AG08395 (cell line): Measurements from ENCODE around the gene GFER.
A peak's percentile ranks its signal among the peaks of the same experiment; 100 is the strongest.
"Not testable (repeated sequence)": the region's sequence is repeated elsewhere in the genome, so short reads cannot be mapped to it uniquely, and the experiment has no call there.

Experiments
- DNase-seq: peaks from one replicate; pipeline ENCODE4 v3.0.0; 2012; ENCODE audit warnings: mixed read lengths, low spot score

Gene GFER

DNA sequence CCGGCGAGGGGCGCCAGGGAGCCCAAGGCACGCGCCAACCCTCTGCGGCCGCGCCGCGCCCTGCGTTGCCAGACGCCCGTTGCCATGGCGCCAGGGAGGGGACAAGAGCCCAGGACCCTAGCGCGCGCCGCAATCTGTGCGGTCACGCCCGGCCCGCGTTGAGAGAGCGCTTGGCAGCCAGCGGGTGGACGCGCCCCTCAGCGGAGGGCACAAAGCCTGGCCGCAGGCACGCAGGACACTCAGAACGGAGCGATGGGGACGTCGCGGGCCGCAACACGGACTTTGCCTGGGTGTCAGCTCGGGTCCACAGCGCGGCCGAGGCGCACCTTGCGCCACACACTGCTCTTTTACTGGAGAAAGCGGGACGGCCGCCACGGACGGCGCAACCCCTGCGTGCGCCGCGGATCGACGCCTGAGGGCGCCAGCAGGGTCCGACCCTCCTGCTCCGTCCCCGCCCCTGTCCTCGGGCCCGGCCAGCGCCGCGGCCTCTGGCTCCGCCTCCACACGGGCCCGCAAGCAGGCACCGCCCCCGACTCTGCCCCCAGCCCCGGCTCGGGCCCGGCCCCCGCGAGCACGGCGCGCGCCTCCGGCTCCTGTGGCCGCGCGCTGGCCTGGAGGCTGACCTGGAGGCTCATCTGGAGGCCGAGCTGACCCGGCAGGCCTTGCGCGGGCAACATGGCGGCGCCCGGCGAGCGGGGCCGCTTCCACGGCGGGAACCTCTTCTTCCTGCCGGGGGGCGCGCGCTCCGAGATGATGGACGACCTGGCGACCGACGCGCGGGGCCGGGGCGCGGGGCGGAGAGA, at the start of gene GFER:
Gene GFER, plus strand, starts transcription at position 650 of the 803 bp plus-strand sequence. Its CDS starts 26 bp downstream, at position 676.
- DNase-seq = peak; percentile 98

- no peak for DNase-seq
These were observed 47.0 kb upstream of the GFER start for GRCh38 chr16:1936945-1937479.

DNA sequence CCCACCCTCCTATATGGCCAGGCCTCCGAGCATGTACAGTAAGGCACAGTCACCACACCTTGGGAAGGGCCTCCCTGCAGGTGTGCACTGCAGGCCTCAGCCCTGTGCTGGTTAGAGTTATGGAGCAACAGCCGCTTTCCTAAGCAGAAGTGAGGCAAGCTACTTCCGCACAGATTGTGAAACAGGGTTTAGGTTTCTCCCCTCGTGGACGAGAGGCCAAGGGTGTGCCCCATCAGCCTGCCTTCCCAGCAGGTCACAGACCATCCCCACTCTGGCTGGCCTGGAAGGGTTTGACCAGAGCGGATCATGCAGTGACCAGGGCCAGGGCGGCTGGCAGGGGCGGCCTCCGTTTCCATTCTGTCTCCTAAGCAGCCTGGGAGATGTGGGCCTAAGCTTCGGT, 45.7 kb upstream of the GFER start:
- no peak for DNase-seq

DNA sequence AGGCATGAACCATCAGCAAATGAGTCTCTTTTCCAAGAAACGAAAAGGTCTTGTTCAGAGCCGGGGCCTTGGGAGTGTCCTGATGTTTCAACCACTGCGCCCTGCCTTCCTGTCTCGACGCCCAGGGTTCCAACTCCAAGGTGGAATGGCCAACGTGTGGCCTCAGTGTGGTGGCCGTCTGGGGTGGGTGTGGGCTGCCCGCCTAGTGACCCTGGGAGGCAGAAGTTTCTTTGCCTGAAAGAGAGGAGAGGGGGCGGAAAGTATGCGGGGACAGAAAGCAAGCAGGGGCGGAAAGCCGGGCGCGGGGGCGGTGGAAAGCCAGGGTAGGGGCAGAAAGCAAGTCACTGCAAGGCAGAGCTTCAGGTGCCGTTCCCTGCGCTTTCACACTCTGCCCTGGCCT, 45.1 kb upstream of the GFER start:
- no peak for DNase-seq

DNA sequence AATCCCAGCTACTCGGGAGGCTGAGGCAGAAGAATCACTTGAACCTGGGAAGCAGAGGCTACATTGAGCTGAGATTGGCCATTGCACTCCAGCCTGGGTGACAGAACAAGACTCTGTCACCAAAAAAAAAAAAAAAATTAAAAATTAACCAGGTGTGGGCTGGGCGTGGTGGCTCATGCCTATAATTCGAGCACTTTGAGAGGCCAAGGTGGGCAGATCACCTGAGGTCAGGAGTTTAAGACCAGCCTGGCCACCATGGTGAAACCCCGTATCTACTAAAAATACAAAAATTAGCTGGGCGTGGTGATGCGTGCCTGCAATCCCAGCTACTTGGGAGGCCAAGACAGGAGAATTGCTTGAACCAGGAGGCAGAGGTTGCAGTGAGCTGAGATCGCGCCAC, 44.2 kb upstream of the GFER start:
- not testable (repeated sequence) for DNase-seq

- DNase-seq = no peak
These were observed 43.5 kb upstream of the GFER start for GRCh38 chr16:1940273-1941161.

DNA sequence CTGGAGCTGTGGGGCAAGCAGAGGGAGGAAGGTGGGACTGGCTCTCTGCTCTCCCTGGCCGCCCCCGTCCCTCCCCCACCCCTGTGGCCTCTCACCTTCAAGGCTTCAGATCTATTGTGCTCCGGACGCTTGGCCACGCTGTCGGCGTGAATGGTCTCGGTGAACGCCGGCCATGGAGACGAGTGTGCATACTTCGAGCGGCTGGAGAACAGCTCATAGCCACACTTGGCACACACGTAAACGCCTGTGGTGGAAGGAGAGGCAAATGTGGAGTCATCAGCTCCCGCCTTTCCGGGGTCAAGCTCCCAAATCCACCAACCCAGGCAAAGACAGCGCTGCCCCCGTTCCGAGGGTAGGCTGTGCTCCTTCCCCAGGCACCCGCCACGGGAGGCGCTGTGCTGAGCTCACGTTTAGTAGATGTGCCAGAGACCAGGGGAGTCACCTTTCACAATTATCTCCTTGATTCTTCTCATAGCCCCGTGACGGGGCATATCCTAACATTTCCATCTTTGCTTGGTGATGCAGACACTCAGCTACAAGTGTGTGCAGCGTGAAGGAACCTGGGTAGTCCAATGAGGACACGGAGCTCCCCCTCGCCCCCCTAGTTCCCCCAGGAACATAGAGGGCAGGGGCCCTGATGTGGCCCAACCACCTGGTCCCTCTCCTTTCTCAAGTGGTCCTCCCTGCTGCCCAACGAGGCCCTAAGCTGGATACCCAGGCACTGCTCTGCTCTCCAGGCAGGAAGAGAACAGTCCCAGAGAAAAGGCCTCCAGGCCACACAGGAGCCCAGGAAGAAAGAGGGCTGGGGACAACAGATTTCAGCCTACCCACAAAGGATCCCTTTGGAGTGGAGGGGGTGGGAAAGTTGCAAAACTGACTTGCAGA, 42.6 kb upstream of the GFER start:
- DNase-seq = no peak

- DNase-seq = no peak
These were observed 41.8 kb upstream of the GFER start for GRCh38 chr16:1942047-1942809.

- peak; percentile 100 for DNase-seq
These were observed 40.9 kb upstream of the GFER start, which contains the start of gene MSRB1 for GRCh38 chr16:1942810-1943726. MSRB1 (minus strand) TSS chr16:1943199; CDS start chr16:1943156, 43 bp downstream.

DNA sequence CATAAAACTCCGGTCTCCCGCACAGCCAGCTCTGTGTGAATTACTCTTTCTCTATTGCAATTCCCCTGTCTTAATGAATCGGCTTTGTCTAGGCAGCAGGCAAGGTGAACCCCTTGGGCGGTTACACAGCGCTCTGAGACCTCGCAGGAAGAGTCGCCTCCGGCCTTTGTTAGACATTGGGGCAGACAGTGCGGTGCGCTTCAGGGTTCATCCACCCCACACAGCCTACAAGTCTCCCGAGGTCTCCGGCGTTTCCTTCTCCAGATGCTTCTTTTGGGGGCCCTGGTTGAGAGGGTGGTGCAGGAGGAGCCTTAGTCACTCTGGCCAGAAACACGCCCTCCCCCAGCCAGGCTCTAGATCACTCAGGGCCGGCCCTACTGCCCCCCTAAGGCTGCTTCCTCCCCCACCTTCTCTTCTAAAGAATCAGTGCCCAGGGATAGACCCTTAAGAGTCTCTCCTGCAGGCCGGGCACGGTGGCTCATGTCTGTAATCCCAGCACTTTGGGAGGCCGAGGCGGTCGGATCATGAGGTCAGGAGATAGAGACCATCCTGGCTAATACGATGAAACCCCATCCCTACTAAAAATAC, 39.3 kb upstream of the GFER start:
- DNase-seq = no peak

- no peak for DNase-seq
These were observed 38.2 kb upstream of the GFER start for GRCh38 chr16:1945559-1946391.

- no peak for DNase-seq
These were observed 37.3 kb upstream of the GFER start for GRCh38 chr16:1946495-1947368.

- no peak for DNase-seq
These were observed 36.7 kb upstream of the GFER start for GRCh38 chr16:1947369-1947670.

DNA sequence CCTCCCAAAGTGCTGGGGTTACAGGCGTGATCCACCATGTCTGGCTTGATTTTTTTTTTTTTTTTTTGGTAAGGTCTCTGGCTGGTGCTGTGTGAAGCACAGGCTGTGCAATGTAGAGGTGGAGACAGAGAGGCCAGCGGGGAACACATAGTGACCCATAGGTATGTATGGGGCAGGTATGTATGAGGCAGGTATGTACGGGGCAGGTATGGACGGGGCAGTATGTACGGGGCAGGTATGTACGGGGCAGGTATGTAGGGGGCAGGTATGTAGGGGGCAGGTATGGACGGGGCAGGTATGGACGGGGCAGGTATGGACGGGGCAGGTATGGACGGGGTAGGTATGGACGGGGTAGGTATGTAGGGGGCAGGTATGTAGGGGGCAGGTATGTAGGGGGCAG, 34.5 kb upstream of the GFER start:
- DNase-seq = no peak

DNA sequence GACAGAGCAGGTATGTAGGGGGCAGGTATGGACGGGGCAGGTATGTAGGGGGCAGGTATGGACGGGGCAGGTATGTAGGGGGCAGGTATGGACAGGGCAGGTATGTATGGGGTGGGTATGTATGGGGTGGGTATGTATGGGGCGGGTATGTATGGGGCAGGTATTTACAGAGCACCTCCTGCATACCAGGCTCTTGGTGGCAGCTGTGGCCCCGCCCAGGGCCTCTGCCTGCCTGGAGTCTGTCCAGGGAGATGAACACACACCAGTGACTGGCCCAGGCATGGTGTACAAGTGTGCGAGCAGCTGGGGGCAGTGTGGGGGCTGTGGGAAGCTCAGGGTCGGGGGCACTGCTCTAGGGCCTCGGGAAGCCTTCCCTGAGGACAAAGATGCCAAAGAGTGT, 33.9 kb upstream of the GFER start:
- DNase-seq = no peak

DNA sequence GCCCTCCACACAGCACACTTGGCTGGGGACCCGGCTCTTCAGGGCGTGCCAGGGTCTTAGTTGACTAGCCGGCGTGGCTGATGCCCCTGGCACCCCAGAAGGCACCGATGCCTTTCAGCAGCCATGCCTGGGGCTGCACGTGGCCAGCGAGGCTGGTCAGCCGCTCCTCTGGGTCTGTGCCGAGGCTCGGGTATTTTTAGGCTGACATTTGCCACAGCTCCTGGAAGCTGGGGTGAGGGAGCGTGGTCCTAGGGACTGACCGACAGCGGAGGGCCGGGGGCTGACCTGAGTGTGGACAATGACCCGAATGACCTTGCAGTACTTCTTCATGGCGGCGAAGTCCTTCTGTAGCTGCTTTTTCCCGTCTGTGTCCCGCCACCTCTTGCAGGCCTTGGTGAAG, 33.4 kb upstream of the GFER start:
- no peak for DNase-seq

DNA sequence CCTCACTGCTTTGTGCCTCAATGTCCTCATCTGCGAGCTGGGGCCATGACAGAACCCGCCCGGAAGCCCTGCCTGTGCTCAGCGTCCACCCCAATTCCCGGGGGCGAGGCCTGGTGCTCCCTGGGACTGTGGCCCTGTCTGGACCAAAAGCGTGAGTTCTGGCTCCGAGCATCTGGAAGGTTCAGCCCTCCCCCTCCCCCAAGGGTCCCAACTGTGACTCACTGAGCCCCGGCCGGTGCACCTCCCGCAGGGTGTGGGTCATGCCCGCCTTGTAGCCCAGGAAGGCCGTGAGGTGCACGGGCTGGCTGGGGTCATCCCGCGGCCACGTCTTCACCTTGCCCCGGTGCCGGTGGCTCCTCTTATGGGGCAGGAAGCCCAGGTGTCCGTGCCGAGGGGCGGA, 30.3 kb upstream of the GFER start:
- no peak for DNase-seq
